ENCODE results near the gene ROBO1. TPM values are rescaled to one million over a fixed set of nuclear protein-coding genes. Genes with fewer than 3 reads are reported as not detected.
A peak's percentile ranks its signal among the peaks of the same experiment; 100 is the strongest.

ROBO1 gene
- total RNA-seq, 1 experiment from 2014 or later = 11.2 TPM

GRCh38 chr3:78879295-78879860 lies 888.4 kb downstream of the ROBO1 start:
- DNase-seq (ENCODE audit: low spot score) = no peak

- no peak for DNase-seq (ENCODE audit: low spot score)
These were observed 889.0 kb downstream of the ROBO1 start for GRCh38 chr3:78878789-78879188.

GRCh38 chr3:78878011-78878410 lies 889.8 kb downstream of the ROBO1 start:
- DNase-seq (ENCODE audit: low spot score) = no peak

GRCh38 chr3:78875851-78876250 lies 891.9 kb downstream of the ROBO1 start:
- no peak for DNase-seq (ENCODE audit: low spot score)

- DNase-seq (ENCODE audit: low spot score) = no peak
These were observed 892.4 kb downstream of the ROBO1 start for GRCh38 chr3:78875436-78875835.

GRCh38 chr3:78873641-78874040 lies 894.2 kb downstream of the ROBO1 start:
- no peak for DNase-seq (ENCODE audit: low spot score)

- DNase-seq (ENCODE audit: low spot score) = no peak
These were observed 895.6 kb downstream of the ROBO1 start for GRCh38 chr3:78872195-78872594.

- DNase-seq (ENCODE audit: low spot score) = no peak
These were observed 896.8 kb downstream of the ROBO1 start for GRCh38 chr3:78871048-78871447.

GRCh38 chr3:78870484-78870883 lies 897.3 kb downstream of the ROBO1 start:
- no peak for DNase-seq (ENCODE audit: low spot score)

- no peak for DNase-seq (ENCODE audit: low spot score)
These were observed 899.2 kb downstream of the ROBO1 start for GRCh38 chr3:78868570-78868969.

- no peak for DNase-seq (ENCODE audit: low spot score)
These were observed 900.1 kb downstream of the ROBO1 start for GRCh38 chr3:78867409-78868372.

- DNase-seq (ENCODE audit: low spot score) = no peak
These were observed 904.2 kb downstream of the ROBO1 start for GRCh38 chr3:78863306-78864203.

- no peak for DNase-seq (ENCODE audit: low spot score)
These were observed 906.6 kb downstream of the ROBO1 start for GRCh38 chr3:78861156-78861555.

- DNase-seq (ENCODE audit: low spot score) = no peak
These were observed 907.2 kb downstream of the ROBO1 start for GRCh38 chr3:78860567-78860966.

GRCh38 chr3:78858910-78859309 lies 908.9 kb downstream of the ROBO1 start:
- DNase-seq (ENCODE audit: low spot score) = peak; percentile 54

- peak; percentile 21 for DNase-seq (ENCODE audit: low spot score)
These were observed 909.6 kb downstream of the ROBO1 start for GRCh38 chr3:78858174-78858573.

GRCh38 chr3:78857494-78858111 lies 910.2 kb downstream of the ROBO1 start:
- DNase-seq (ENCODE audit: low spot score) = peak; percentile 23

- no peak for DNase-seq (ENCODE audit: low spot score)
These were observed 911.6 kb downstream of the ROBO1 start for GRCh38 chr3:78856164-78856563.

GRCh38 chr3:78855190-78855589 lies 912.6 kb downstream of the ROBO1 start:
- DNase-seq (ENCODE audit: low spot score) = no peak

- no peak for DNase-seq (ENCODE audit: low spot score)
These were observed 919.2 kb downstream of the ROBO1 start for GRCh38 chr3:78848392-78849288.

GRCh38 chr3:78847603-78848002 lies 920.2 kb downstream of the ROBO1 start:
- DNase-seq (ENCODE audit: low spot score) = no peak
